Adrenal gland (tissue), 5 donors: Measurements from ENCODE around the gene PARVB.

Experiments
- CTCF ChIP-seq, 6 experiments: fragments of 450-650 bp in 4 of 6; fragments of 200-600 bp in 2 of 6; sonication (generic) in 1 of 6; IDR thresholded peaks; 1 replicate in 5 of 6; 2 replicates in 1 of 6; pipeline versions ENCODE4 v1.5.1 to v1.8.0; 2016 to 2021; ENCODE audit warnings: antibody characterized with exemption in 6 of 6, mild to moderate bottlenecking in 2 of 6, moderate library complexity in 1 of 6
- POLR2A ChIP-seq, 2 donors: fragments of 450-650 bp; IDR thresholded peaks; one replicate each; pipeline ENCODE4 v1.6.1; 2017; ENCODE audit warnings: antibody characterized with exemption in 2 of 2, mild to moderate bottlenecking in 2 of 2, moderate library complexity in 1 of 2
- donor health status: DM: no; HTN: no; CAD: no.

GRCh38 chr22:43995798-43996169, 28.3 kb upstream of the PARVB start:
- TF ChIP-seq CTCF (IDR thresholded peaks at IDR 0.05) = no peak
- no peak for TF ChIP-seq POLR2A (IDR thresholded peaks at IDR 0.05)
